Activated CD4-positive, alpha-beta T cell treated with anti-CD3 and anti-CD28 coated beads, Interleukin-2, amount 50 U/mL, for 16 hours (primary cell): ENCODE data around the gene THSD4.
"Not testable (repeated sequence)": the region's sequence is repeated elsewhere in the genome, so short reads cannot be mapped to it uniquely, and the experiment has no call there.

ENCODE experiments used
- DNase-seq: peaks from one replicate; pipeline ENCODE4 v3.0.0-alpha.2; 2020

The THSD4 gene

DNA sequence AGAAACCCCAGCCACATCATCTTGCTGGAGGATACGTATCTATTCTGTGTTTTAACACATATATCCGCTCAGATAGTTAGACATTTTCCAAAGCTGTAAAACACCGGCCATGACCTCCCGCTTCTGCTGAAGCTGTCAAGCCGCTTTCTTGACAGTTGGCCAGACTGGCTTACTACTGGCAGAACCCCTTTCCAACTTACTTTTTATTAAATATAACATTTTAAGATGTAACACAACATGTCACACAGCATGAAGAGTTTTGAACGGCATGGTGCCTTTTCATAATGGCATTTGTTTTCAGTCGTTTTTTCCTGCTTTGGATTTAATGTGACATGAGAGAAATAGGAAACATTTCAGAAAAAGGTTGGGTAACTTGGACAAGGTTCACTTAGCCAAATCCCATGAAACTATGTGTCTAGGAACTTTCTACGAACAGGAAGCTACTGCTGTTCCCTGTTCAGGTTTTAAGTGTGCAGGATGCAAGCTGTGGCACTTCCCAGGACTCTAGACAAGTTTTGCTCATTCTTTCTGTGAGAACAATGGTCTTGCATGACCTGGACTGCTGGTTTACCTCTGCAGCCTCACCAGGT is 281.4 kb downstream of the THSD4 start:
- no peak for DNase-seq

DNA sequence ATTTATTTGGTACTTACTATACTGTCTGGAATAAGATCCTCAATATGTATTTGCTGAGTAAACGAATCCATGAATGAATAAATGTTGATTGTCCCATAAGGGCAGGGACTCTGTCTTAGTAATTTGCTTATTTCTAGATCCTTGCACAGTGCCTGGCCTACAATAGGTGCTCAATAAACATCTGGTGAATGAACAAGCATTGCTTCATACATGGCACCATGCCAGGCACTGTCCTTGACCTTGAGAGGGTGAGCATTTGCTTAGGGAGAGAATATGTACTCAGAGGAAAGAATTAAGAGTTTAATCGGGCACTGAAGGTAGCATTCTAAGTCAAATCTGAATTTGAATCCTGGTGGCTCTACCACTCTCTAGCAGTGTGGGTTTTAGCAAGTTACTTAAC is 282.1 kb downstream of the THSD4 start:
- no peak for DNase-seq

DNA sequence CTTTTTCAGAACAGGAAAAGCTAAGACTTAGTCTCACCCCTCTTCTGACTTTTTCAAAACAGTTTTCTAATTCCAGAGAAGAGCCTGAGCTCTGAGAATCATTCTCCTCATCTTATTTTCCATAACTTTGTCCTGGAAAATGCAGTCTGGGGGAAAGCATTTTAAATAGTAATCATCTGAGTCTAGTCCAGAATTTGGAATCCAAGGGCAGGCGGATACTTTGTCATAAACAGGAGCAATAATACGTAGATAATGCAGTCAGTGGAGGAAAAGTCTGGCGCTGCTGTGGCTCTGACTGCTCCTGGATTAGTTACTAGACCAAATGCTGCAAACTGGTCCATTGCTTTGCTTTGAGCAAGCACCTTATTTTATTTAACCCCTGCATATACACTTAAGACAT is 285.0 kb downstream of the THSD4 start:
- no peak for DNase-seq

DNA sequence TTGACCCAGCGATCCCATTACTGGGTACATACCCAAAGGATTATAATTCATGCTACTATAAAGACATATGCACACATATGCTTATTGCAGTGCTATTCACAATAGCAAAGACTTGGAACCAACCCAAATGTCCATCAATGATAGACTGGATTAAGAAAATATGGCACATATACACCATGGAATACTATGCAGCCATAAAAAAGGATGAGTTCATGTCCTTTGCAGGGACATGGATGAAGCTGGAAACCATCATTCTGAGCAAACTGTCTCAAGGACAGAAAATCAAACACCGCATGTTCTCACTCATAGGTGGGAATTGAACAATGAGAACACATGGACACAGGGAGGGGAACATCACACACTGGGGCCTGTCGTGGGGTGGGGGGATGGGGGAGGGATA is 286.5 kb downstream of the THSD4 start:
- not testable (repeated sequence) for DNase-seq

DNA sequence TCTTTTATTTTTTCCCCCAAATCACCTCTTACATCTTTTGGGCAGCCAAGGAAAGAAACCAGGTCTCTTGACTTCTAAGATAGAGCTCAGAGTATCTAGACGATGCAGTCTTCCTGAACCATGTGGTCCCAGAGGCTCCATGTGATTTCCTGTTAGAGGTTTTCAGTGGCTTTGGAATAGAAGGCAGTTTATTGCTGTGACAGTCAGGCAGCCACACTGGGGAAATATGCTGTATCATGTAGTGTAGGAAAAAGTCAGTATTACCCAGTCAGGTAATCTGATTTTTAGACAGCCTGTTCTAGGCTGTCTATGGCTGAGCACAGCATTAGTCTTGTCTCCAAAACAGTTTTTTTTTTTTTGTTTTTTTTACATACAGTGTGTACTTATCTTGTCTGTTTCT is 294.3 kb downstream of the THSD4 start:
- DNase-seq: no peak

DNA sequence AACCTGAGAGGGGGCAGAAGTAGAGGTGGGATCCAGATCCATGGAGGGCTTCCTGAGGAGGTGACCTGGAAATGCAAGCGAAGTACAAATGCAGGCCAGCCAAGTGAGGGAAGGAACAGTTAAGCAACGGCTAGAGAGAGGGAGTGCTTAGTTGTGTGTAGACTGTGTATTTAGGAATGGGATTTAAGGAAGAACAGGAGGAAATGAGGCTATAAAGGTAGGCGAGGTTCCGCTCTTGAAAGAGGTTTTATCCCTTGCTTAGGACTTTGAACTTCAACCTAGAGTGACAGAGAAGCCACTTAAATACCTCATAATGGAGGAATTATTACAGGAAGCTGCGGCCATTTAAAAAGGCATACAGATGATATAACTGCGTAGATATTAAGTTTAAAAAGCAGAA is 295.1 kb downstream of the THSD4 start:
- no peak for DNase-seq

DNA sequence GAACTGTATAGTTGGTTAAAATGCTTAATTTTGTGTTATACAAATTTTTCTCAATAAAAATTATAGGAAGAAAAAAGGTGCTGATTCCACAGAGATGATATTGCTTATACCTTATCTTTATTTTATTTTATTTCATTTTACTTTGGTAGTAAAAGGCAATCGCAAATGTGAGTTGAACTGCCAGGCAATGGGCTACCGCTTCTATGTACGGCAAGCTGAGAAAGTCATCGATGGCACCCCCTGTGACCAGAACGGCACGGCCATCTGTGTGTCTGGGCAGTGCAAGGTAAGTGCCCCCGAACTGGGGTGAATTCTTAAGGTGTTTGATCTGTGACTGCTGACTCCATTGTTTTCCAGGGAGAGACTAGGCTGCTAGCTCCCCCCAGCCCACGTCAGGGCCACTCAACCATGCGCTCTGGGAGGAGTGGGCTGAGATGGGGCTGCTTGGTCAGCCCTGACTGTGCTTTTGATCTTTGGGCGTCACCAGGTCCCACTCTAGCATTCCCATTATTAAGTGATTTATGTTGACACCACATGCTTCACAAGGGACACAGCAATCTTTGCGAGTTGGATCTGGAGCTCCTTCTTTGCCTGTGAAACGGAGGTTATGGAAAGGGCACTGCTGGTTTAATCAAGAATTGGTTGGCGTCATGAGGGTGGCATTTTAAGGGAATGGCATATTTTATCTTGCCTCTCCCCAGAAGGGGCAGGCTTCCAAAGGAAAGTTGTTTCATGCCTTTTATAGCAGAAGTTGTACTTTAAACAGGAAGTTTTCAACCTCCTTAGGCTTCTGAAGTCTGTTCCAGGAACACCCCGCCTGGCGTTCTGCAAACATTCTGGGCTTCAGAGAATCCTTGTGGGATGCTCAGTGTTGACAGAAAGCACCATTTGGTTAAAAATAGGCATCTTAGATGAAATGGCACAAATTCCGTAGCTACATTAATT is 296.5 kb downstream of the THSD4 start:
- no peak for DNase-seq

DNA sequence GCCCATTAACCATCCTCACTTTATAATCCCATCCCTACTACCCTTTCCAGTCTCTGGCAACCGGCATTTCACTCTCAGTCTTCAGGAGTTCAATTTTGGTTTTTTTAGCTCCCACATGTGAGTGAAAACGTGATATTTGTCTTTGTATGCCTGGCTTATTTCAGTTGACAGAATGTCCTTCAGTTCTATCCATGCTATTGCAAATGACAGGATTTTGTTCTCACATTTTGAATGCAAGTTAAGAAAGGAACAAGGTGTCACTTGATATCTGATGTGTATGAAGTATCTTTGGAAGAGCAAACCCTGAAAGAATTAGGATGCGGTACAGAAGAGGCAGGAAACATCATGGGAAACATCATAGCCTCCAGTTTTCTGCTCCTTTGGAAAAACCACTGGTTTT is 298.1 kb downstream of the THSD4 start:
- no peak for DNase-seq

DNA sequence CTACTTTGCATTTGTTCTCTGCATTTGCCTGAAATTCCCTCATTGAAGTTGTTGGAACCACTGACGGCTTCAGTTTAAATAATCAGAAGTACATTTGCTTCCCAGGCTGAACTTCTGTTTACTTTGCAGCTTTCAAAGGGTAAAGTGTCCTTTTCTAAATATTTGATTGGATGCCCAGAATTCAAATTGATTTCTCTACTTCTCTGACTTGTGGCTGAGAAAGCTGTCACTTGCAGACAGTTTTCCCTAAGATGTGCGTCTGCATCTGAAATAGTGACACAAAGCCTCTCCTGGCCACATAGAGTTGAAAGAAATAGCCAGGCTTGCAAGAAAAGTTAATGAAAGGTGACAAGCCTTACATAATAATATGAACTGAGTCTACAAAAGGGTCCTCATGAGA is 299.6 kb downstream of the THSD4 start:
- DNase-seq: no peak

DNA sequence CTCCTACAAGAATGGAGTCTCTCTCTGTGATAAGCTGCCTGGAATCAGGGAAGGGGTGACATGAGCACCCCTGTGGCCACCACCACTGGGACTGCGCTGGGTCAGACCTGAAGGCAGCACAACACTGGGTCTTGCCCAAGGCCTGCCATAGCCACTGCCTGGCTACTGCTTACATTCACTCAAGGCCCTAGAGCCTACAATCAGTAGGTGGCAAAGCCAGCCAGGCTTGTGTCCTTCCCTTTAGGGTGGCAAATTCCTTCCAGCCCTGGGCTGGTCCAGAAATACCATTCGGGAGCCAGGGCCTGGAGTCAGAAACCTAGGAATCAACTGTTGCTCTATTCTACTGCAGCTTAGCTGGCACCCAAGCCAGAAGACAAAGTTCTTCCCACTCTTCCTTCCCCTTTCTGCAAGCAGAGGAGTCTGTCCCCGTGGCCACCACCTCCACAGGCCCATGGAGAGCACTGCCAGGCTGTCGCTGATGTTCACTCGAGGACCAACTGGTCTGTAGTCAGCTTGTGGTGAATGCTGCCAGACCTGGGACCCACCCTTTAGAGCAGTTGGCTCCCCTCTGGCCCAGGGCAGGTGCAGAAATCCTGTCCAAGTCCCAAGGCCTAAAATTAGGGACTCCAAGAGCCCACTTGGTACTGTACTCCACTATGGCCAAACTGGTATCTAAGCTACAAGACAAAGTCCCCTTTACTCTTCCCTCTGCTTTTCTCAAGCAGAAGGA is 307.4 kb downstream of the THSD4 start:
- DNase-seq: no peak

DNA sequence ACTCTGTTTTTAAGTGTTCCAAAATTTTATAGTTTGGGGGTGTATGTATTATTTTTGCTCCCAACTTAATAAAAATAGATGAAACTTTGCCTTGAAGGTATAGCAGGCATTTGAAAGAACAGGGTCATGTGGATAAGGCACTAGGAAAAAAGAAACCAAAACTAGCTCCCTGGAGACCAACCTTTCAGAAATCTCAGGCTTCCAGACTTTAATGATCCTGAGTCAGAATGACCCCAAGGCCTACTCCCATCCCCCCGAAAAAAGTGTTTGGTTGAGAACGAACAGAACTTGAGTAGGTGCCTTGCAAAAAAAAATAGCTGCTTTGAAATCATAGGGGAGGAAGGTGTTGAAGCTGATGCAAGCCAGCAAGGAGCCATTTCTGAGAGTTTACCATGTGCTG is 309.5 kb downstream of the THSD4 start:
- no peak for DNase-seq

DNA sequence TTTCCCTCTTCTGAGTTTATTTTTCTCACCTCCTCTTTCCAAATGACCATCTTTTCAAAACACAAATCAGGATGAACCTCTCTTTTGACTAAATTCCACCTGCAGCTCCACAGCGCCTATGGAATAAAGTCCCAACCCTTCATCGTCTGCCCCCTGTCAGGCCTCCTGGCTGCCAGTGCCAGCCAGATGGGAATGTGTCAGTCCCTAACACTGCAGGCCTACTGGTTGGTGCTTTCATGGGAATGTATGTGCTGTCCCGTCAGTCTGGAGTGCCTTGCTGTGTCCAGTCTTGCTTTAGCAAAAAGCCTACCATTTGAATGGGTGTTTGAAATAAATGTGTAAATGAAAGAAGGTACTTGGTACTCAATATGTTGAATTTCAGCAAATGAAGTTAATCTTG is 310.1 kb downstream of the THSD4 start:
- DNase-seq: no peak

DNA sequence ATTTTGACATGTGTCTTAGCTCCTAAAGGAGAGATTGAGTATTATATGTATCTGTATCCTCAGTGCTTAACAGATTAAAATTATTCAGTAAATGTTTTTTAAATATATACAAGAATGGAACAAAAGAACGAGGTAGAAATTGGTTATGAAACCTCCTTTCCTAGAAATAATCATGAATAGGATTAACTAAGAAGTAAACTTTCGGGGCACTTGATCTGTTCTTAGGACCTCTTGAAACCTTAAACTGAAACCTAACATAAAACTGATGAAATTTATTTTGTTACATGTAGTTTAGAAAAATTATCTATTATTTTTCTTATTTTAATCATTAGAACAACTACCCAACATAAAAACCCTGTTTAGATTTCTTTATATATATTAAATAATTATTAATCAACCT is 311.5 kb downstream of the THSD4 start:
- no peak for DNase-seq

DNA sequence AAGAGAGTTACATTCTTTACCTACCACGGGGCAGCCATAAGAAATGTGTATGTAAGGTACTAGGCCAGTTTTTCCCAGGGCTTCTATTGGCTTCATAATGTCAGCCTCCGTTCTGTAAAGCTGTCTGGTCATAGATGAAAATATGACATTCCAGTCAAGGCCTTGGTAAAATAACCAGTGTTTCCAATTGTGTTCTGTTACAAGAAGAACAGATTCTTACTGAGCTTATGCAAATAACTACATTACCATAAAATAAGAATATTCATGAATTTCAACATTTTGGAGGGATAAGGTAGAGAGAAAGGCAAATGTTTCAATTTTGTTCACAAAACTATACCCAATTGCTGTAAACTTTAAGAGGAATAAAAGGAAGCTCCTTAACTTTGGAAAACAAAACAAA is 315.5 kb downstream of the THSD4 start:
- no peak for DNase-seq

DNA sequence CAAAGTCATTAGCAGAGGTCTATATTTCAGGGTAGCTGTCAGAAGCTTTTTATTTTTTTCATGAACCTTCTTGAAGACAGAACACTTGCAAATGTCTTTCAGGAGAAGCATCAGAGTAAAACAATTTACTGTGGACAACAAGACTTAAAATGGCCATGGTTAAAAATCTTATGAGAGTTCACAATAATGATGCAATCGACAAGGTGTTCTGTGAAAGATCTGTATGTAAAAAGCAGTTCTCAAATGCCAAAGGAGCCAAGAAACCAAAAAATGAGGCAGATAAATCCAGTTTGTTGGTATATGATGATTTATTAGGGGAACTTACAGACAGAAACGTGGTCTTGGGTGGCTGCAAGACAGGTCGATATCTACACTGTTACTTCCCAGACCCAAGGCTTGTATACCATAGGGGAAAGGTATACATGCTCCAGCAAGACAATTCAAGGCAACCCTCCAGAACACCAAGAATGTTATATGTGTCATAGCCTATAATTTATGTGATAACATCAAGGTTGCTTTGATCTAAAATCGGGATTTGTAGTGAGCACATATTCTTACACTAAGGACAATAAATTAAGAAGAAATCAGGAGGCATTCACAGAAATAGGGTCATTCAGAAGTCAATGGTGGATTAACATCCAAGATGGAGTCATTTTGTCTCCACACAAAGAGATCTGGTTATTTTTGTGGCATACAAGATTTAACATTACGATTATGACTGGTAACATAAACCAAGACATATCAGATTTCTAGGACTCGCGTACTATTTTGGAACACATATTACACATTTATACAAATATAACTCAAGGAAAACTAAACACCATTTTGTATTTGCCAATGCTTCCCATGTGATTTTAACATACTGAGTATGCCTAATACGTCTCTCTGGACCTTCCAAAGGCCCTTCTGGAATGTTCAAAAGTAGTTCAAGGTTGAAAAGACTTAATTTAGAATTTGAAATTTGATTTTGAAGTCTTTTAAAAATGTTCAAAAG is 316.4 kb downstream of the THSD4 start:
- no peak for DNase-seq

DNA sequence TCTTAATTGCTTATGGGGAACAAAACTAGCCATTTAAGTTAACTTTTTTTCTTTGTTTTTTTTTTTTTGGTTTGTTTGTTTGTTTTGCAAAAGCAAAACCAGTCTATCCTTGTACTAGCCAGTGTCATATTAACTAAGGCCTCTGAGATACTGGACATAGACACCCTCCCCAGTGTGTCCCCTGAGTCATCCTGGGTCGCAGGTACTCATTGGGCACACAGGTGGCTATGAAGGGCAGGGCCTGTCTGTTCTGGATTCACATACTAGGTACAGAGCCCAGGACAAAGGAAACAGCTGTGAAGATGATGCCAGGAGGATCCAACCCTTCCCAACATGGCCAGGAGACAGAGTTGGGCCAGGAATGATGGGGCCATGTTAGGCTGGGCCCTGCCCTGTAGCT is 318.1 kb downstream of the THSD4 start:
- no peak for DNase-seq

DNA sequence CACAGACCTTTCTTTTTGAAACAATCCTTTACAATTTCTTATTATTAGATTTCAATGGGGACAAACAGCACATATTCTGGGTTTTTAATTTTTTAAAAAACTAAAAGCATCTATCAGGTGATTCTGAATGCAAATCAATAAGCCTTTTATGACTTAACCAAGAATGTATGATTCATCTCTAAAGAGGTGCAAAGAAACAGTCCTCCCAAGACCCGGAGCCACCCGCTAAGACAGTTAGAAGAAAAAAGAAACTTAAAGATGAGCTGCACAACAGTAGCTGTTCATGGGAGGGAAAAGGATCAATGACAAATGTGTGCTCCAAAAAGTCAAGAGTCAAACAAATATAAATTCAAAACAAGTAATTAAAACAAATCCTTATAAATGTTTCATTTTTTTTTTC is 319.5 kb downstream of the THSD4 start:
- DNase-seq: no peak

DNA sequence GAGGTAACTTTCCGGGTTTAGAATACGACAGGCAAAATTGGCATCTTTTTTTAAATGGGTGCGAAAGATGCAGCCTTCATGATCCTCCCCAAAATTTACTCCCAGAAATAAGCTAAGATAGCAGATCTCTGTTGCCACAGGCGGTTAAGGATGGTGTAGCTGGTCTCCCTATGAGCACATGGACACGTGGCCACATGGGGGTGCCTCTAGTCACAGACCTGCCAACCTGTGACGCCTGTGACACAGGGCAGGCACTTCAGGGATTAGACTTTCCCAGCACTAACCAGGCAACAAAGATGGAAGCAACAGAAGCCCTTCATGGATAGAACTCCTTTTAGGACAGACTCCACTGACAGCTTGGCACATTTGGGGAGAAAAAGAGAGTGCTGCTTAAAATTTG is 320.3 kb downstream of the THSD4 start:
- no peak for DNase-seq

DNA sequence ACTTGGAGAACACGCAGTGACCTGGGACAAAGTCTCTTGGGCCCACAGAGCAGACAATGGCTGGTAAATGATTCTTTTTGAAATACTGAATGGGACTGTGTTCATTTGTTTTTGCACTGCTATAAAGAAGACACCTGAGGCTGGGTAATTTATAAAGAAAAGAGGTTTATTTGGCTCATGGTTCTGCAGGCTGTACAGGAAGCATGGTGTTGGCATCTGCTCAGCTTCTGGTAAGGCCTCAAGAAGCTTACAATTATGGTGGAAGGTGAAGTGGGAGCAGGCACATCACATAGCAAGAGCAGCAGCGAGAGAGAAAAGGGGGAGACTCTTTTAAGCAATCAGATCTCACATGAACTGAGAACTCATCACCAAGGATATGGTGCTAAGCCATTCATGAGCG is 321.6 kb downstream of the THSD4 start:
- DNase-seq: no peak

DNA sequence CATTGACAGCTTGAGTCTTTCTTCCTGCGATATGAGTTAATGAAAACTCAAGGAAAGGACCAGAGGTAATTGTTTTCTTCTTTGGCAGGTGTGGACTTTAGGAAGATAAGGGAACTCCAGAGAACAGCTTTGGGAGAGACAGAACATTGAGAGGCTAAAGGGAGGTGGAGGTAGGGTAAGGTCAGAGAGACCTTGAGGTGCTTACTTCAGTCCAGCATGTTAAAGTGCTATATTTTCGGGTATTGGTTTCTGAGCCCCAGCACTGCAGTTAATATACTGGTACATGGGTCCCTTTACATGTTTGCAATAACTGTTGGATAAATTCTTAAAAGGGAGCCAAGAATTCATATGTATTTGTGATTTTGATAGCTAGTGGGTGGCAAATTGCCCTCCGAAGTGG is 322.1 kb downstream of the THSD4 start:
- no peak for DNase-seq

DNA sequence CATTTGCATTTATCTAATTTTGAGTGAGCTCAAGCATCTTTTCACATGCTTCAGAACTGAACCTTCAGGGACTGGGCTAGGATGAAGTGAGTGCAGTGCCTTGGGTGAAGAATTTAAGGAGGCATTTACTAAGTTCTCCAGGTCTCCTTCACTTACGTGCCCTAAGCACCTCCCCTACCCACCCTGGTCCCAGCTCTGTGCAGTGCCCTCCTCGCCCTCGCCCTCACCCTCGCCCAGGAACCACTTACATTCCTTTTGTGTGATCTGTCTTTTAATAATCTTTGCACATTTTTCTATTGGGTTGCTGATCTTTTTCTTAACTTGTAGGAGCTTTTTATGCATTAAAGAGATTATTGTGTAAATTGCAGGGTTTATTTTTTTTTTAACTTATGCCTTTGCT is 322.6 kb downstream of the THSD4 start:
- no peak for DNase-seq

DNA sequence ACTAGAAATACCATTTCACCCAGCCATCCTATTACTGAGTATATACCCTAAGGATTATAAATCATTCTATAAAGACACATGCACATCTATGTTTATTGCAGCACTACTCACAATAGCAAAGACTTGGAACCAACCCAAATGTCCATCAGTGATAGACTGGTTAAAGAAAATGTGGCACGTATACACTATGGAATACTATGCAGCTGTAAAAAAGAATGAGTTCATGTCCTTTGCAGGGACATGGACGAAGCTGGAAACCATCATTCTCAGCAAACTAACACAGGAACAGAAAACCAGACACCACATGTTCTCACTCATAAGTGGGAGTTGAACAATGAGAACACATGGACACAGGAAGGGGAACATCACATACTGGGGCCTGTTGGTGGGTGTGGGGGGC is 324.2 kb downstream of the THSD4 start:
- not testable (repeated sequence) for DNase-seq
